Activated gamma-delta T cell treated with anti-CD3 and anti-CD28 coated beads, Interleukin-2, amount 50 U/mL, for 16 hours (primary cell): ENCODE data around the gene NKX2-2.

Source experiments
- DNase-seq: peaks from one replicate; pipeline ENCODE4 v3.0.0-alpha.2; 2020; ENCODE audit warnings: low read depth

Gene NKX2-2

DNA sequence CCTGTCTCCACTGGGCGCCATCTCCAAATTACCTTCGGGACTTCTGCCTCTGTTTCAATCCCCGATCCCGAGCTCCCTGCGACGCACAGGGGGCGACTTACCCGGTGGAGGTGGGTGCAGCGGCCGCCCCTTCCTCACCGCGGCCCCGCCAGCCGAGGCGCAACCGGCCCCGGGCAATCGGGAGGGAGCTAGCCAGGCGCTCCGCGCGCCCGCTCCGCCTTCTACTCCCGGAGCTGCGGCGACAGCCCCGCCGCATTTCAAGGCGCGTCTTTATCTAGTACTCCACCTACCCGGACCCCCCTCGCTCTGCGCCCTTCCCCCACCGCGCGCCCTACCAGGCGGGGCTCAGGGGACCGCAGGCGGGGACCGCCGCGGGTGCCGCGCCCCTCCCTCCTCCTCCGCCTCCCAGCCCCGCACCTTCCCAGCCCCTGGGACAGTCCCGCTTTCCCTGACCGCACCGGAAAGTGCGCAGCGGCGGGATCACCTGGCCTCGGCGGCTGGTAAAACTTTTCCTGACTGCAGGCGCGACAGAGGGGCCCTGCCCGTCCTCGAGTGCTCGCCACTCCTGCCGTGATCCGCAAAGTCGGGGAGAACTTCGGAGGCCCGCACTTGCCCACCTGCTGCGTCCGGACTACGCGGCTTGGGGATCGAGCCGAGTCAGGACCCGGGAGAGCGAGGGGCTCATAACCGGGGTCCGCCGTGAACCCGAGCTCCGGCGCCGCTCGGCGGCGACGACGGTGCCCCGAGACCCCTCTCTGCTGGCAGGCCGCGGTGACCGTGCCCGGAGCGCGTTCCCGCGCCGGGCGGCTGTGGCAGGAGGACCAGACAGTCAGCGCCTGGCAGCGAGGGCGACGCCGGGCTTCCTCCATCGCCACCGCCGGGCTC is 8.0 kb upstream of the NKX2-2 start:
- DNase-seq = no peak

DNA sequence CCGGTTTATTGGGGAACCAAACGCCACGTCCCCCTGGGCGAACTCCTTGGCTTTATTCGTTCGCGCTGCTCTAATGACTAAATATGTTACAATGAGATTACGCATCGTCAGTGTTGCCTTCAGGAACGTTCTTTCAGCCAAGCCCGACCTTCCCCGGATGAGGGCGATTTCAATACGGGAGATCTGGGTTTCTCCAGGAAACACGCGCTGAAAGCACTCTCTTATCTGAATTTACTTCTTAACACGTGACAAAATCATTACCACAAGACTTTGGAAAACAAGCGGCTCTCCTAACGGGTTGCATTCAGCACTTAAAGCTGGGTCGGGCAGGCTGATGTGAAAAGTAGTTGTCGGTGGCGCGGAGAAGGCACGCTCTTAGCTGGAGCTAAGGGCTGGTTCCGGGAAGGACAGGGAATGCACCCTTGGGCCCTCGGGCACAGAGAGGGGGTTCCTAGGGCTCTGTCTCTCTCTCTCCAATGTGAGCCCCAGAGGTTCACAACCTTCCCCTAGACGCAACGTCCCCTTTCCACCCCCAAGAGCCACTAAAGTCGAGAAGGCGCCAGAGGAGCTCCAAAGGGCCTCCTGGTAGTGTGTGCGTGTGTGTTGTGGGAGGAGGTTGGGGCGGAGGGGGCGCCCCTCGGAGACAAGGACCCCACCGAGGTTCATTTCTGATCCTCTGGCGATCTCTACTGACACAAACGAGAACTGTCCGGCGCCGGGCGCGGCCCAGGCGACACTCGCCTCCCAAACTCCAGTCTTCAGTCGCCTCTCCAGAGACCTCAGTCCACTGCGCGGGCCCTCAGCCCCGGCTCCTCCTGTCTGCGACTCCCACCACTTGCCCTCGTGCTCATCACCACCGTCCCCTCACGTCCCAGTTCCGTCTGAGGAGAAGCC is 7.1 kb upstream of the NKX2-2 start:
- DNase-seq = no peak

DNA sequence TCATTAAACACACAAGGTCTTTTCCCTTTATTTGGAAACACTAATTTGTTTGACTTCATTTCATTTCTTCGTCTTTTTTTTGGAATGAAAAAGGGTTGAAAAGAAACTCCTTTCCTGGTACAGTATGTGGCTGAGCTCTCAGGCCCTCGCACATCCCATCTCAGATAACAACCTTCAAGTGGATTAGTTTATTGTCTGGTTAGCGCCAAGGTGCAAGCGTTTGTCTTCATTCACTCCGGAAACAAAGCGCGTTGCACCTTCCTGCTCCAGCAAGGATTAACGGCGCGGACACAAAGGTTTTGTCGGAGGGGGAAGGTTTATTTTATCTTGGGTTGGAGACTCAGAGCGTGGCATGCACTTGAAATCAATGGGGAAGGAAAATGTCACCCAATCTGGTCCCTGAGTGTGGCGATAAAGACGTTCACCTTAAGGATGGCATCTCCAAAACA is 5.3 kb upstream of the NKX2-2 start:
- DNase-seq = no peak

GRCh38 chr20:21518292-21518991 is 4.6 kb upstream of the NKX2-2 start:
- no peak for DNase-seq

GRCh38 chr20:21517566-21518277 is 3.9 kb upstream of the NKX2-2 start:
- DNase-seq = no peak

GRCh38 chr20:21516861-21517565 is 3.1 kb upstream of the NKX2-2 start:
- DNase-seq = no peak

DNA sequence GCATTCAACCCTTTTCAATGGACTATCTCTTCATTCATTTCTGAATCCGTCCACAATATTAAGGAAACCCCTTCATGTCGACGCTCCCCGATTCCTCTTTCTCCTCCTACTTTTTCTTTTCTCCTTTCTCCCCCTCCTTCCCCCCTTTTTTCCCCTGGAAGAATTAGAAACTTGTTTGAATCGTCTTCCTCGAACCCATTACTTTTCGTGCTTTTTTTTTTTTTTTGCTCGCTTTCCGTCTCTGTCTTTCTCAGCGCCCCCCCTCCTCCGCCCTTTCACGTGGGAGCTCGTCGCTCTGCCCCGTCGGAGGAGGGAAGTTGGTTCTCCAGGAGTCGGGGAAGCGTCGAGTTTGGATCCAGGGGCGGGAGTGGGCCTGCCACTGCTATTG is 2.3 kb upstream of the NKX2-2 start:
- no peak for DNase-seq

DNA sequence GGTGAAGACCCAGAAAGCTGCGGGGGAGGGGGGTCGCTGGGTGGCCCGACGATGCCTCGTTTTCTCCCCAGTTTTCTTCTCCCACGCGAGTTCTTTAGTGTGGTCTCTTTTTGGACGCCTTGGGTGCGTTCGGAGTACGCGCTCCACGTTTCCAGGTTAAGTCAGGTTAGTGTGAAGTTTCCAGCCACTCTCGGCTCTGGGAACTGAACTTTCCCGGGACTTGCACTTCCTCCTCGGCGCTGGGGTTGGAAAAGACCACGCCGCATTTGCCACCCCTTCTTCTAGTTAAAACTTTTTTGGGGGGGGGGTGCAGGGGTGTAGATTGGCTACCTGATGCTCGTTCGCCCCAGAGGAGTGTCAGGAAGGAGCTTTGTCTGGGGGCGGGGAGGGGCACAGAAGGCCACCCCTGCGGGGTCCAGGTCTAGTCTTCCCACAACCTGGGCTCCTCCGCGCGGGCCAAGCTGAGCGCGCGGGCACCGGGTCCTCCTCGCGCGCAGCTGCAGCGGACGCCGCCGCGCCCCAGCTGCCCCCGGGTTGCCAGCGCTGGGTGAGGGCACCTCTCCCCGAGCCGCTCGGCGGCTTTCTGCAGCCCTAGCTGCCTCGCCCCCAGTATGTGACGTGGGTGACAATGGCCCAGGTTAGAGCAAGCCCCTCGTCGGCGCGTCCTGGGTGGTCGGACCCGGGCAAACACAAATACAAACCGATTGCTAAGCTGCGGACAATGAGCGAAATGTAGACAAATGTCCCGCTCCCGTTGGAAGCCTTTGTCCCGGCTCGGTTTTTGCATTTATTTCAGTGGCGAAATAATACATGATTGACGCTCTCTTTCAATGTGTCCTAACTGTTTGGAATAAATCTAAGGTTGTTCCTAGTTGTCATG is 1.7 kb upstream of the NKX2-2 start:
- no peak for DNase-seq

- DNase-seq = no peak
These were observed 838 bp upstream of the NKX2-2 start for GRCh38 chr20:21514553-21515251.

DNA sequence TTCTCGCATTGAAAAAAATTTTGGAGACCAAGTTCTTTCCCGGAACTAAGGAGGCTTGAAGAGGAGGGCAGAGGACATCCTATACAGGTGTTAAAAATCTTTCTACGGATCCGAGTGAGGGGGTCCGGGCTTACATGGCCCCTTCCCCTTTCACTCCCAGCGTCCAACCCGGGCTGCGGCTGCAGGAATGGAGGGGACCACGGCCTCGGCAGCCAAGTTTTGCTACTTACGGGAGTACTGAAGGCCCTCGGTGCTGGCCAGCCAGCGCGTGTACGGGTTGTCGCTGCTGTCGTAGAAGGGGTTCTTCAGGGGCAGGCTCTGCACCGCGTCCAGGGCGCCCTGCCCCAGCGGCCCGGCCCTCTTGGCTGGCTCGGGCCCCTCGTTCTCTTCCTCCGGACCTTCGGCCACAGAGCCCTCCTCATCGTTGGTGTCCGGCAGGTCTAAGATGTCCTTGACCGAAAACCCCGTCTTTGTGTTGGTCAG is 642 bp downstream of the NKX2-2 start:
- DNase-seq = no peak

- DNase-seq = no peak
These were observed 1.2 kb downstream of the NKX2-2 start for GRCh38 chr20:21512634-21513180.

DNA sequence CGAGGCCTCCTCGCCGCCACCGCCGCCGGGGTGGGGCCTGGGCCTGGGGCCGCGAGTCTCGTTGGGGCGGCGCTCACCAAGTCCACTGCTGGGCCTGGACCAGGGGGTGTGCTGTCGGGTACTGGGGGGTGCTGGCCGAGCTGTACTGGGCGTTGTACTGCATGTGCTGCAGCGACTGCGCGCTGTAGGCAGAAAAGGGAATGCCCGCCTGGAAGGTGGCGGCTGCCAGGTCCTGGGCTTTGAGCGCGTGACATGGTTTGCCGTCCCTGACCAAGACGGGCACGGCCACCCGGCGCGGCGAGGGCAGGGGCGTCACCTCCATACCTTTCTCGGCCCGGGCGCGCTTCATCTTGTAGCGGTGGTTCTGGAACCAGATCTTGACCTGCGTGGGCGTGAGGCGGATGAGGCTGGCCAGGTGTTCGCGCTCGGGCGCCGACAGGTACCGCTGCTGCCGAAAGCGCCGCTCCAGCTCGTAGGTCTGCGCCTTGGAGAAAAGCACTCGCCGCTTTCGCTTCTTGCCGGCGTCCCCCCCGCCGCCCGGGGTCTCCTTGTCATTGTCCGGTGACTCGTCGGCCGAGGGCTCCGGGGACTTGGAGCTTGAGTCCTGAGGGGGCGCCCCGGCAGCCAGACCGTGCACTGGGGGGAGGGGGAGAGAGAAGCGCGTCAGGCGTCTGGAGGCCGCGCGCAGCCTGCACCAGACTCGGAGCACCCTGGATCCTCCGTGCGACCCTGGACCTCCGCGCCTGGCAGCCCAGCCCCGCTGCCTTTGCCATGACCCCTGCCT is 1.8 kb downstream of the NKX2-2 start:
- no peak for DNase-seq

- DNase-seq = no peak
These were observed 2.4 kb downstream of the NKX2-2 start for GRCh38 chr20:21511485-21511849.

DNA sequence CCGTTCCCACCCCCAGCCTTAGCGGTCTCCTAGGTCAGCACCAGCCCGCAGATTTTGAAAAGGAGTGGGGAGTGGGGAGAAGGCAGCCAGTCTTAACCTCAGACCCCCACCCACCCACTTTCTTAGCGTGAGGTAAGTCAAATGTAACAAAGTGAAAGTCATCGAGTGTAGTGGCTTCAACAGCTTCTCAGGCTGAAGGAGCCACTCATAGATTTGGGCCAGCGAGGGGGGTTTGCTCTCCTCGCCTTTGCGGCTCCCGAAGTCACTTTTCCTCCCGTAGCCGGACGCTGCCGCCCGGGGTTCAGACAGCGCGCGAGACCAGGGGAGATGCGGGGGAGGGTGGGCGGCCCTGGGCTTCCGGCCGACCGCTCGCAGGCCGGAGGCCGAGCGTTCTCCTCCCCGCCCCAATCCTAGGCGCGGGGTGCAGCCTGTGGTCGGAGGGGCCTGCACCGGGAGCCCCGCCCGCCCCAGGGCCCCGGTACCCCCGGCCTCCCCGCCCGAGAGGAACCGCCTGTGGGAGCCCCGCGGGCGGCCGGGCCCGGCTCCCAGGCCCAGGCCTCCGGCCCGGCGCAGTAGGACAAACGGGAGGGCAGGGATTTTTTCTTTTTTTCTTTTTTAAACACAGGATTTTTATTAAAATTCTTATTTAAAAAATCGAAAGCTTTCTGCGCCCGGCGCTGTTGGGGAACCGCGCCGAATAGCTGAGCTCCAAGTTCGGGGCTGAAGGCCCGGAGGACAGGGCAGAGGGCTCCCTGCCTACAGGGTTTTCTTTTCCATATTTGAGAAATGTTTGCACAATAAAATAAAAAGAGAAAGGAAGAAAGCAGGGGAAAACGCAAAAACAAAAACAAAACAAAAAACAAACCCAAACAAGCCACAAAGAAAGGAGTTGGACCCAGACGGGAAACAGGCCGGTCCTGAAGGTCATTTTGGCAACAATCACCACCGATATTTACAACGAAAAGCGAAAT is 3.2 kb downstream of the NKX2-2 start:
- DNase-seq = no peak

GRCh38 chr20:21509597-21510371 is 4.1 kb downstream of the NKX2-2 start:
- no peak for DNase-seq

DNA sequence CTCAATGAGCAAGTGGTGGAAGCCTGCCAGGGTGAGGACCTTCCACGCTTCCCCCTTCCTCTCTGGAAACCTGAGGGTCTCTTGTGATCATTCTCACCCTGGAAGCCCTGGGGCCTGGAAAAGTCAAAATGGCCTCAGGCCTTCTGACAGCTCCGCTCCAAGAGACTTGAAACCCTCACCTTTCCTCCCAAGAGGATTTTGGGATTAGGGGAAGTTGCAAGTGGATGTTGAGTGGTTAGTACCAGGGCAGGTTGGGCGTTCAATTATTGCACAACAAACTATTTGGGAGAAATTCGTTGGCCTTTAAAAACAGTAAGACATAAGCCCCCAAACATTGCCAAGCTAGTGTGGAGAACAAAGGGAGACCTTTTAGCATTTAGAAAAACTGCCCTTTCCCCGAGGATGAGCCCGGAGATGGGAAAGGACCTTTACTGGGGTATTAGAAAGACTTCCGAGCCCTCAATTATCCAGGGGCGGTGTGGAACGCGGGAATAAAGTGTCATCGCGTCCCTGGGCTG is 4.7 kb downstream of the NKX2-2 start:
- no peak for DNase-seq
